Liver (tissue), 9 donors: Measurements from ENCODE around the gene KRTAP4-11. TPM values are rescaled to one million over a fixed set of nuclear protein-coding genes. Genes with fewer than 3 reads are reported as not detected.

Source experiments
- DNase-seq: peaks from one replicate; pipeline ENCODE4 v3.0.0-alpha.2; 2017; ENCODE audit warnings: low spot score
- H3K27ac ChIP-seq, 2 donors: one replicate each; pipeline ENCODE4 v1.7.0; 2013; ENCODE audit warnings: inconsistent platforms in 2 of 2, low read length in 2 of 2, control low read depth in 1 of 2, low read depth in 1 of 2, mild to moderate bottlenecking in 1 of 2
- H3K27me3 ChIP-seq, 4 donors: one replicate each; pipeline versions ENCODE4 v1.6.1 to v1.7.0; 2013; ENCODE audit warnings: low read length in 3 of 4, inconsistent platforms in 1 of 4, mild to moderate bottlenecking in 1 of 4, moderate library complexity in 1 of 4; ENCODE audit not compliant: control insufficient read depth in 4 of 4, insufficient read depth in 4 of 4
- H3K36me3 ChIP-seq, 4 donors: one replicate each; pipeline versions ENCODE4 v1.6.1 to v1.7.0; 2013; ENCODE audit warnings: low read length in 3 of 4, mild to moderate bottlenecking in 3 of 4, low read depth in 1 of 4, moderate library complexity in 1 of 4; ENCODE audit not compliant: control insufficient read depth in 4 of 4, insufficient read depth in 3 of 4
- H3K4me1 ChIP-seq, 4 donors: one replicate each; pipeline versions ENCODE4 v1.6.1 to v1.7.0; 2013; ENCODE audit warnings: low read length in 3 of 4, mild to moderate bottlenecking in 3 of 4, moderate library complexity in 1 of 4; ENCODE audit not compliant: control insufficient read depth in 4 of 4, insufficient read depth in 4 of 4
- H3K4me3 ChIP-seq, 3 donors: one replicate each; pipeline versions ENCODE4 v1.6.1 to v1.7.0; 2013; ENCODE audit warnings: low read length in 3 of 3, control low read depth in 1 of 3, low read depth in 1 of 3, mild to moderate bottlenecking in 1 of 3
- H3K9ac ChIP-seq, 2 donors: one replicate each; pipeline ENCODE4 v1.7.0; 2013; ENCODE audit warnings: low read length in 2 of 2, mild to moderate bottlenecking in 2 of 2, moderate library complexity in 2 of 2, control low read depth in 1 of 2, low read depth in 1 of 2
- H3K9me3 ChIP-seq, 4 donors: one replicate each; pipeline versions ENCODE4 v1.6.1 to v1.7.0; 2013; ENCODE audit warnings: low read length in 3 of 4; ENCODE audit not compliant: control insufficient read depth in 4 of 4
- EGR1 ChIP-seq, 2 donors: IDR thresholded peaks; 2 replicates each; pipeline ENCODE4 v1.6.1; 2016 to 2018; ENCODE audit warnings: antibody characterized with exemption in 2 of 2, low read depth in 2 of 2
- FOXA1 ChIP-seq: IDR thresholded peaks from 2 replicates; pipeline ENCODE4 v1.6.1; 2016; ENCODE audit warnings: antibody characterized with exemption
- GABPA ChIP-seq, 2 donors: IDR thresholded peaks in 1 of 2; conservative IDR thresholded peaks in 1 of 2; 2 replicates each; pipeline ENCODE4 v1.6.1; 2016; ENCODE audit warnings: antibody characterized with exemption in 2 of 2, mild to moderate bottlenecking in 1 of 2, moderate library complexity in 1 of 2
- HNF4A ChIP-seq, 2 donors: conservative IDR thresholded peaks; 2 replicates each; pipeline ENCODE4 v1.6.1; 2016; ENCODE audit warnings: antibody characterized with exemption in 2 of 2, mild to moderate bottlenecking in 2 of 2
- HNF4G ChIP-seq: IDR thresholded peaks from 2 replicates; pipeline ENCODE4 v1.6.1; 2016; ENCODE audit warnings: antibody characterized with exemption
- JUND ChIP-seq, 2 donors: IDR thresholded peaks; 2 replicates each; pipeline ENCODE4 v1.6.1; 2016; ENCODE audit warnings: antibody characterized with exemption in 2 of 2
- RXRA ChIP-seq, 2 donors: IDR thresholded peaks; 2 replicates each; pipeline ENCODE4 v1.6.1; 2017 to 2018; ENCODE audit warnings: antibody characterized with exemption in 2 of 2, mild to moderate bottlenecking in 1 of 2
- SP1 ChIP-seq: IDR thresholded peaks from 2 replicates; pipeline ENCODE4 v1.6.1; 2018; ENCODE audit warnings: antibody characterized with exemption, mild to moderate bottlenecking
- YY1 ChIP-seq: IDR thresholded peaks from 2 replicates; pipeline ENCODE4 v1.6.1; 2016; ENCODE audit warnings: antibody characterized with exemption, mild to moderate bottlenecking
- WGBS: extraction: QIAGEN DNeasy Blood & Tissue Kit; methylation state at CpG from one replicate; pipeline ENCODE4 v1.1.7; 2013; 5-methylcytosine and 5-hydroxymethylcytosine counted together
- polyA plus RNA-seq, 2 donors: library from polyadenylated mRNA; stranded (reverse) in 1 of 2; unstranded in 1 of 2; fragments of 200-250 nt in 1 of 2; fragments of >200 nt in 1 of 2; fragmentation: Nextera tagmentation in 1 of 2; extraction: Ambion mirVana in 1 of 2; gene quantifications; one replicate each; pipeline versions ENCODE4 v1.2.1 to v1.2.3, GENCODE V29; 2013 to 2015
- total RNA-seq, 2 donors: library from RNA; depleted of rRNA; stranded (reverse); fragments of >200 nt; gene quantifications; one replicate each; pipeline ENCODE4 v1.2.3, GENCODE V29; 2014
- TF ChIP-seq, protein P1 (sequence below): IDR thresholded peaks from 2 replicates; pipeline ENCODE4 v1.6.1; 2016; ENCODE audit warnings: antibody characterized with exemption
- TF ChIP-seq, protein P2 (sequence below): IDR thresholded peaks from 2 replicates; pipeline ENCODE4 v1.6.1; 2016; ENCODE audit warnings: antibody characterized with exemption
- TF ChIP-seq, protein P3 (sequence below): IDR thresholded peaks from 2 replicates; pipeline ENCODE4 v1.6.1; 2016; ENCODE audit warnings: antibody characterized with exemption, mild to moderate bottlenecking
- TF ChIP-seq, protein P4 (sequence below): IDR thresholded peaks from 2 replicates; pipeline ENCODE4 v1.6.1; 2016; ENCODE audit warnings: antibody characterized with exemption
- donor health status: healthy.
- donor health status: healthy.
- donor health status: healthy.
- donor health status: healthy.
- donor health status: healthy.

KRTAP4-11 gene
- total and polyA plus RNA-seq, 4 donors, result not detected

DNA sequence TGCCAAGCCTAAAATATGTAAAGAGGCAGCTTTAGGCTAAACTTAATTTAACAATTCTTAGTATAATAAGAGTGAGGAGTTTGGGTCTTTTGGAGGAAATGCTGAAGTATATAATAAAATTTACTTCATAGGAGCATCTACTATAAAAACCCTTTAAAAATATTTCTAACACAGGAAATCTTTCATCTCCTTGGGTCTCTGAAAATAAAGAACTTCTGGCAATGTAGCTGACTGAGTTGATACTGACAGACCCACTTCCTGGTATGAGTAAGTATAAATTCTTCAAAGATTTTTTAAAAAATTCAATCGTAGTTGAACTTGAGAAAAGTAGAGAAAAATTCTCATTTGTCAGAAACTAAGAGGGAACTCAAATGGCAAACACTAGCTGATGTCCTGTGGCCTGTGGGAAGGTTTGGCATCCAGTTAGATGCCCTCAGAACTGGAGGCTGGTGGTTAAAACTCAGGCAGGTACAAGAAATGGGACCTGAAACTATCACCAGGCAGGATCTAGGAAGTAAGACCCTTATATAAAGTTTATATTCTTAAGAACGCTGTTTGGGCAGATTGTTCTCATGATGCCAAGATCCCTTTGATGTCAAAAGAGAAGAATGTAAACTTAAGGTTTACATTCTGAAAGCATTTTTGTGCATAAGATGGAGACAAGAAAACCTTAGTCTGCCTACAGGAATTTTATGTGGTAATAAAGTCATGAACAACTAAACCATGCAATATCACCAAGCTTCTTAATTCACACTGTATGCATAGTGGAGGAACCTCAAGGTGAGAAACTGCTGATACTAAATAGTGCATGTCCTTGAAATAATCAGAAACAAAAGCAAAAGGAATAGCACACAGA lies 15.9 kb upstream of the KRTAP4-11 start (continued):
- TF ChIP-seq, protein P1, sequence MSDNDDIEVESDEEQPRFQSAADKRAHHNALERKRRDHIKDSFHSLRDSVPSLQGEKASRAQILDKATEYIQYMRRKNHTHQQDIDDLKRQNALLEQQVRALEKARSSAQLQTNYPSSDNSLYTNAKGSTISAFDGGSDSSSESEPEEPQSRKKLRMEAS, result no peak
- TF ChIP-seq HNF4A (conservative IDR thresholded peaks at IDR 0.05), result no peak

DNA sequence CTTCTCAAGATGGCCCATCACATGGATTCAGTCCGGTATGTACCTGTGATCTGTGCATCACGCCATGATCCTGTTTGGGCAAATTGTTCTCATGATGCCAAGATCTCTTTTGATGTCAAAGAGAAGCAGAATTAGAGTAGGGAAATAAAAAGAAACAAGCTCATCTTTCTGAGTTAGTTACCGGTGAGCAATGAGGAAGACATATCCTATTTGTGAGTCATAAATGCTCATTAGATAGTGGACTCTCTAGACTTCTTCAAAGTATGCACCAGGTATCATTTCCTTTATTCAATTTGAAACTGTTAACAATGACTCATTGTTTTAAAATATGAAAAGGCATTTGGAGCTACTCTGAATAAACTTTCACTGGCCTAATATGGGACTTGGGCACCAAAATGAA lies 13.8 kb upstream of the KRTAP4-11 start:
- WGBS, result 83% methylated on average over 3 of the region's 3 CpGs
- TF ChIP-seq, protein P2, sequence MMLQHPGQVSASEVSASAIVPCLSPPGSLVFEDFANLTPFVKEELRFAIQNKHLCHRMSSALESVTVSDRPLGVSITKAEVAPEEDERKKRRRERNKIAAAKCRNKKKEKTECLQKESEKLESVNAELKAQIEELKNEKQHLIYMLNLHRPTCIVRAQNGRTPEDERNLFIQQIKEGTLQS, result no peak
- TF ChIP-seq, protein P3, sequence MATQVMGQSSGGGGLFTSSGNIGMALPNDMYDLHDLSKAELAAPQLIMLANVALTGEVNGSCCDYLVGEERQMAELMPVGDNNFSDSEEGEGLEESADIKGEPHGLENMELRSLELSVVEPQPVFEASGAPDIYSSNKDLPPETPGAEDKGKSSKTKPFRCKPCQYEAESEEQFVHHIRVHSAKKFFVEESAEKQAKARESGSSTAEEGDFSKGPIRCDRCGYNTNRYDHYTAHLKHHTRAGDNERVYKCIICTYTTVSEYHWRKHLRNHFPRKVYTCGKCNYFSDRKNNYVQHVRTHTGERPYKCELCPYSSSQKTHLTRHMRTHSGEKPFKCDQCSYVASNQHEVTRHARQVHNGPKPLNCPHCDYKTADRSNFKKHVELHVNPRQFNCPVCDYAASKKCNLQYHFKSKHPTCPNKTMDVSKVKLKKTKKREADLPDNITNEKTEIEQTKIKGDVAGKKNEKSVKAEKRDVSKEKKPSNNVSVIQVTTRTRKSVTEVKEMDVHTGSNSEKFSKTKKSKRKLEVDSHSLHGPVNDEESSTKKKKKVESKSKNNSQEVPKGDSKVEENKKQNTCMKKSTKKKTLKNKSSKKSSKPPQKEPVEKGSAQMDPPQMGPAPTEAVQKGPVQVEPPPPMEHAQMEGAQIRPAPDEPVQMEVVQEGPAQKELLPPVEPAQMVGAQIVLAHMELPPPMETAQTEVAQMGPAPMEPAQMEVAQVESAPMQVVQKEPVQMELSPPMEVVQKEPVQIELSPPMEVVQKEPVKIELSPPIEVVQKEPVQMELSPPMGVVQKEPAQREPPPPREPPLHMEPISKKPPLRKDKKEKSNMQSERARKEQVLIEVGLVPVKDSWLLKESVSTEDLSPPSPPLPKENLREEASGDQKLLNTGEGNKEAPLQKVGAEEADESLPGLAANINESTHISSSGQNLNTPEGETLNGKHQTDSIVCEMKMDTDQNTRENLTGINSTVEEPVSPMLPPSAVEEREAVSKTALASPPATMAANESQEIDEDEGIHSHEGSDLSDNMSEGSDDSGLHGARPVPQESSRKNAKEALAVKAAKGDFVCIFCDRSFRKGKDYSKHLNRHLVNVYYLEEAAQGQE, result no peak
- no peak for TF ChIP-seq FOXA1
- peaks cover 0 to 2% (median 0%) of the 10 kb centered on the region in 4 donors for H3K27me3 ChIP-seq
- no peak overlapping the region for H3K4me3 ChIP-seq
- no peak overlapping the region for H3K27ac ChIP-seq
- H3K9me3 ChIP-seq, result no peaks in the 10 kb centered on the region
- H3K4me1 ChIP-seq, result no peaks in the 10 kb centered on the region
- H3K9ac ChIP-seq, result no peak overlapping the region
- no peak for DNase-seq
- no peaks in the 10 kb centered on the region for H3K36me3 ChIP-seq

DNA sequence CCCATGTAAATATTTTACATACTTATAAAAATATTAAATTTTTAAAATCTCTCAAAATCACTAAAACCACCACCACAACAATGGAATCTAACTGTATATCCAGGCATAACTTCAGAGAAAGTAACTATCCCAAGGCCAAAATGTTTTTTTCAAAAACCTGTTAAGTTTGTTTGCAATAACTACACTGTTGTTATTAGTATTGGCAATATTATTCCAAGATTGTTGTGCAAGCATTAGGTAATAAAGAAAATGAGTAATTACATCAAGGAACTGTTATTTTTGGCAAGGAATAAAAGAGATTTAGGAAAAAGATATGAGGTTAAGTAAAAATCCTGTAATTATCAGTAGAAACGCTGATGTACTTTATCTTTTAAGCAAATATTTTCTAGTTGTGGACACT lies 9.2 kb upstream of the KRTAP4-11 start:
- Histone ChIP-seq H3K36me3 (no peaks in the 10 kb centered on the region), H3K4me3 (no peak overlapping the region), H3K4me1 (no peaks in the 10 kb centered on the region), H3K27me3 (no peaks in the 10 kb centered on the region), H3K9ac (no peak overlapping the region), H3K27ac (no peak overlapping the region), H3K9me3 (no peaks in the 10 kb centered on the region)
- TF ChIP-seq HNF4G (no peak), SP1 (no peak), EGR1 (IDR thresholded peaks at IDR 0.05; ENCODE audit: low read depth in 2 of 2) (no peak), YY1 (no peak), GABPA (IDR thresholded peaks at IDR 0.05 in 1 of 2, conservative IDR thresholded peaks at IDR 0.05 in 1 of 2) (no peak), JUND (IDR thresholded peaks at IDR 0.05) (no peak), RXRA (IDR thresholded peaks at IDR 0.05) (no peak), FOXA1 (no peak)
- TF ChIP-seq, protein P4, sequence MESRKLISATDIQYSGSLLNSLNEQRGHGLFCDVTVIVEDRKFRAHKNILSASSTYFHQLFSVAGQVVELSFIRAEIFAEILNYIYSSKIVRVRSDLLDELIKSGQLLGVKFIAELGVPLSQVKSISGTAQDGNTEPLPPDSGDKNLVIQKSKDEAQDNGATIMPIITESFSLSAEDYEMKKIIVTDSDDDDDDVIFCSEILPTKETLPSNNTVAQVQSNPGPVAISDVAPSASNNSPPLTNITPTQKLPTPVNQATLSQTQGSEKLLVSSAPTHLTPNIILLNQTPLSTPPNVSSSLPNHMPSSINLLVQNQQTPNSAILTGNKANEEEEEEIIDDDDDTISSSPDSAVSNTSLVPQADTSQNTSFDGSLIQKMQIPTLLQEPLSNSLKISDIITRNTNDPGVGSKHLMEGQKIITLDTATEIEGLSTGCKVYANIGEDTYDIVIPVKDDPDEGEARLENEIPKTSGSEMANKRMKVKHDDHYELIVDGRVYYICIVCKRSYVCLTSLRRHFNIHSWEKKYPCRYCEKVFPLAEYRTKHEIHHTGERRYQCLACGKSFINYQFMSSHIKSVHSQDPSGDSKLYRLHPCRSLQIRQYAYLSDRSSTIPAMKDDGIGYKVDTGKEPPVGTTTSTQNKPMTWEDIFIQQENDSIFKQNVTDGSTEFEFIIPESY, result no peak
- TF ChIP-seq, protein P2, result no peak
- TF ChIP-seq, protein P1, result no peak
- DNase-seq, result no peak
- 57% methylated on average over 1 of the region's 1 CpG for WGBS
